K562 (cell line): Measurements from ENCODE around the gene SPRED2. TPM values are rescaled to one million over a fixed set of nuclear protein-coding genes. Genes with fewer than 3 reads are reported as not detected.

Experiments used
- ATAC-seq: fragments of 200-7000 bp; cut with Tn5 transposase; 3 replicates; pipeline ENCODE4 v1.9.1; 2020; ENCODE audit warnings: moderate library complexity
- BruUV-seq: library from RNA; stranded (reverse); fragments of 400-500 nt; replicated peaks from 2 replicates; lab custom pipeline; 2021; lab: Mats Ljungman, UMichigan
- CTCF ChIA-PET: fragments of 300-600 bp; formaldehyde crosslinking; extraction: SDS; loops from one replicate; lab custom pipeline; 2021; ENCODE audit warnings: low intra/inter-chr PET ratio; lab: Yijun Ruan, JAX
- POLR2A ChIA-PET: fragments of 300-600, 350-650 bp; sonication (Branson Sonifier 250); formaldehyde crosslinking; extraction: SDS; loops from one replicate; lab custom pipeline; 2021; ENCODE audit warnings: antibody characterized with exemption, inconsistent platforms; lab: Yijun Ruan, JAX
- DNase-seq, 4 experiments: peaks; one replicate each; pipeline versions ENCODE4 v3.0.0 to v3.0.0-alpha.2; 2011 to 2018; ENCODE audit warnings: low spot score in 3 of 4, mixed read lengths in 3 of 4; ENCODE audit errors: extremely low read depth in 1 of 4
- FAIRE-seq: peaks from 2 replicates; lab custom pipeline; 2011; peaks lifted over from hg19 to GRCh38; lab: Jason Lieb, UNC
- H2AFZ ChIP-seq: 2 replicates; pipeline ENCODE4 v1.6.0; 2011; ENCODE audit warnings: low read depth, low read length, control low read depth, inconsistent platforms
- H3K27ac ChIP-seq: fragments of 200-600 bp; 3 replicates; pipeline ENCODE4 v1.8.0; 2011; ENCODE audit warnings: low read depth, mild to moderate bottlenecking, control low read depth, inconsistent platforms, low read length, moderate library complexity, mixed read lengths; ENCODE audit errors: extremely low read depth
- H3K27me3 ChIP-seq, 2 experiments: fragments of 300-600 bp in 1 of 2; 2 replicates in 1 of 2; 3 replicates in 1 of 2; pipeline versions ENCODE4 v1.6.0 to v1.8.0; 2011; ENCODE audit warnings: inconsistent platforms in 2 of 2, low read length in 2 of 2, mild to moderate bottlenecking in 1 of 2, mixed read lengths in 1 of 2, moderate library complexity in 1 of 2; ENCODE audit not compliant: control insufficient read depth in 2 of 2, insufficient read depth in 2 of 2
- H3K36me3 ChIP-seq: fragments of 300-600 bp; 3 replicates; pipeline ENCODE4 v1.8.0; 2011; ENCODE audit warnings: mild to moderate bottlenecking, low read length, inconsistent platforms; ENCODE audit not compliant: control insufficient read depth, insufficient read depth
- H3K4me1 ChIP-seq, 2 experiments: fragments of 200-600 bp in 1 of 2; replicated peaks in 1 of 2; 2 replicates in 1 of 2; 3 replicates in 1 of 2; pipeline versions ENCODE4 v1.5.1 to v1.8.0; 2011; ENCODE audit warnings: inconsistent platforms in 2 of 2, low read length in 2 of 2, mild to moderate bottlenecking in 1 of 2, mixed read lengths in 1 of 2, moderate library complexity in 1 of 2; ENCODE audit not compliant: control insufficient read depth in 2 of 2, insufficient read depth in 2 of 2
- H3K4me2 ChIP-seq: 2 replicates; pipeline ENCODE4 v1.6.1; 2011; ENCODE audit warnings: low read length, control low read depth, inconsistent platforms, mixed read lengths; ENCODE audit not compliant: insufficient read depth
- H3K4me3 ChIP-seq: fragments of 200-600 bp; sonication (generic), shearing (Covaris generic); 2 replicates; pipeline ENCODE4 v1.5.1; 2016; ENCODE audit warnings: control low read depth, inconsistent platforms
- H3K79me2 ChIP-seq: fragments of 200-600 bp; 3 replicates; pipeline ENCODE4 v1.8.0; 2011; ENCODE audit warnings: low read length, inconsistent platforms; ENCODE audit not compliant: control insufficient read depth, insufficient read depth
- H3K9ac ChIP-seq, 2 experiments: 2 replicates each; pipeline versions ENCODE4 v1.6.0 to v1.6.1; 2011; ENCODE audit warnings: low read depth in 2 of 2, low read length in 2 of 2, control low read depth in 1 of 2, inconsistent platforms in 1 of 2, mild to moderate bottlenecking in 1 of 2, mixed read lengths in 1 of 2; ENCODE audit not compliant: insufficient read depth in 1 of 2
- H3K9me1 ChIP-seq: one replicate; pipeline ENCODE4 v1.6.0; 2011; ENCODE audit warnings: inconsistent platforms, mild to moderate bottlenecking, low read length, moderate library complexity; ENCODE audit not compliant: control insufficient read depth, insufficient read depth
- H3K9me3 ChIP-seq: replicated peaks from 2 replicates; pipeline ENCODE4 v1.5.1; 2011; ENCODE audit warnings: low read depth, low read length, inconsistent platforms; ENCODE audit not compliant: control insufficient read depth, insufficient read depth
- H4K20me1 ChIP-seq: replicated peaks from 2 replicates; pipeline ENCODE4 v1.6.1; 2011; ENCODE audit warnings: low read length, inconsistent platforms, mixed read lengths; ENCODE audit not compliant: control insufficient read depth, insufficient read depth
- E2F3 ChIP-seq: fragments of 250-450 bp; sonication (Bioruptor Pico); IDR thresholded peaks from 2 replicates; pipeline ENCODE4 v1.4.0; 2020; ENCODE audit warnings: mild to moderate bottlenecking
- HDAC6 ChIP-seq: IDR thresholded peaks from 2 replicates; pipeline ENCODE4 v1.6.1; 2012; ENCODE audit warnings: low read depth, mild to moderate bottlenecking, control low read depth, inconsistent platforms, low read length, moderate library complexity
- ZNF561 ChIP-seq: fragments of 450-650 bp; formaldehyde crosslinking; conservative IDR thresholded peaks from 2 replicates; pipeline ENCODE4 v1.4.0; 2020; ENCODE audit warnings: mild to moderate bottlenecking, moderate library complexity
- WGBS: fragments of 100-300 bp; shearing (Covaris generic); methylation state at CpG from one replicate; pipeline ENCODE4 v1.1.6; 2016; ENCODE audit warnings: low coverage, mixed read lengths; ENCODE audit not compliant: insufficient coverage; ENCODE audit errors: missing lambda C conversion rate; 5-methylcytosine and 5-hydroxymethylcytosine counted together
- in situ Hi-C: fragments of 300-500 bp; cut with MboI; formaldehyde crosslinking; loops from 4 replicates; pipeline ENCODE4 v1.15.0; 2018; ENCODE audit warnings: inconsistent platforms, mixed read lengths
- intact Hi-C: fragments of 100-400 bp; cut with micrococcal nuclease; formaldehyde crosslinking; loops from 2 replicates; pipeline ENCODE4 v1.14.2; 2022
- polyA plus RNA-seq, 8 experiments: library from polyadenylated mRNA; depleted of rRNA in 4 of 8; stranded (reverse) in 5 of 8; unstranded in 3 of 8; fragments of >200 nt; fragmentation: Nextera tagmentation in 2 of 8; fragmentation: Illumina TruSeq in 1 of 8; extraction: Ambion mirVana in 2 of 8; extraction: Trizol in 1 of 8; gene quantifications; 2 replicates each; pipeline versions ENCODE4 v1.2.1 to v1.2.3, GENCODE V29; 2011 to 2014; ENCODE audit warnings: inconsistent platforms in 1 of 8, missing spikeins in 1 of 8
- total RNA-seq, 7 experiments: library from RNA; depleted of rRNA in 6 of 7; stranded (reverse); fragments of >200 nt in 6 of 7; fragmentation: Illumina TruSeq in 2 of 7; extraction: Trizol in 2 of 7; gene quantifications; 2 replicates each; pipeline versions ENCODE4 v1.2.1 to v1.2.3, GENCODE V29; 2011 to 2021; ENCODE audit warnings: low replicate concordance in 1 of 7
- TF ChIP-seq, protein P1 (sequence below): fragments of 450-650 bp; IDR thresholded peaks from 2 replicates; pipeline ENCODE4 v1.6.1; 2018; ENCODE audit not compliant: partially characterized antibody

The SPRED2 gene
- total and polyA plus RNA-seq, 9 of the 15 experiments (the other 6 are each of a cell fraction or from before 2014, with no cell fraction given) = 4.6 to 50.8 (median 14.1) TPM

DNA sequence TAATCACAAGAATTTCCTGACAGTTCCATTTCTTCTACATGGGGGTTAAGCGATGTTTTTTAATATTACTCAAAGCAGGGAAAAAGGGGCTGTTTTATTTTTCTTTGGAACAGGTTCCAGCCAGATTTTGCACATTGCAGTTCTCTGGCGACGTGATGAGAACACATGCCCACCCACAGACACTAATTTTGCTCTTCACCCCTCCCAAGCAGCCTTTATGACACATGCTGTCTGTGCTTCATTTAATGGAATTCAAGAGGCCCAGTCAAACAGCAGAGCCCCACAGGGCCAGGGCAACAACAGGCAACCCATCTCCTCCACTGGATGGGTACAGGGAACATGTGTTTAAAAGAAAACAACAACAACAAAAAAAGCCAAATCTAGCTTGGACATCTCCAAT lies 70.8 kb downstream of the SPRED2 start:
- DNase-seq (no peak), FAIRE-seq (no peak), ATAC-seq (no peak)
- Histone ChIP-seq H3K9me3 (no peaks in the 10 kb centered on the region), H3K4me2 (no peak overlapping the region), H3K36me3 (no peaks in the 10 kb centered on the region), H3K4me3 (no peak overlapping the region), H2AFZ (no peak overlapping the region), H3K27me3 (no peaks in the 10 kb centered on the region), H3K9me1 (no peaks in the 10 kb centered on the region), H3K9ac (no peak overlapping the region), H3K4me1 (peaks cover 24 to 81% of the 10 kb centered on the region in 2 experiments), H3K79me2 (peaks cover 93% of the 10 kb centered on the region), H4K20me1 (peaks cover 27% of the 10 kb centered on the region), H3K27ac (no peak overlapping the region)
- intact Hi-C loops = no loop called here
- ChIA-PET CTCF (no interaction called here), POLR2A (interaction anchor here (0.9 to 1.4 kb wide), 3 partner anchors 9 to 126 kb away, joined by 3 to 5 read pairs (median 5); no protein-coding TSS in a partner anchor)
- no TSS peak for BruUV-seq
- in situ Hi-C loops = no loop called here
- TF ChIP-seq, protein P1, sequence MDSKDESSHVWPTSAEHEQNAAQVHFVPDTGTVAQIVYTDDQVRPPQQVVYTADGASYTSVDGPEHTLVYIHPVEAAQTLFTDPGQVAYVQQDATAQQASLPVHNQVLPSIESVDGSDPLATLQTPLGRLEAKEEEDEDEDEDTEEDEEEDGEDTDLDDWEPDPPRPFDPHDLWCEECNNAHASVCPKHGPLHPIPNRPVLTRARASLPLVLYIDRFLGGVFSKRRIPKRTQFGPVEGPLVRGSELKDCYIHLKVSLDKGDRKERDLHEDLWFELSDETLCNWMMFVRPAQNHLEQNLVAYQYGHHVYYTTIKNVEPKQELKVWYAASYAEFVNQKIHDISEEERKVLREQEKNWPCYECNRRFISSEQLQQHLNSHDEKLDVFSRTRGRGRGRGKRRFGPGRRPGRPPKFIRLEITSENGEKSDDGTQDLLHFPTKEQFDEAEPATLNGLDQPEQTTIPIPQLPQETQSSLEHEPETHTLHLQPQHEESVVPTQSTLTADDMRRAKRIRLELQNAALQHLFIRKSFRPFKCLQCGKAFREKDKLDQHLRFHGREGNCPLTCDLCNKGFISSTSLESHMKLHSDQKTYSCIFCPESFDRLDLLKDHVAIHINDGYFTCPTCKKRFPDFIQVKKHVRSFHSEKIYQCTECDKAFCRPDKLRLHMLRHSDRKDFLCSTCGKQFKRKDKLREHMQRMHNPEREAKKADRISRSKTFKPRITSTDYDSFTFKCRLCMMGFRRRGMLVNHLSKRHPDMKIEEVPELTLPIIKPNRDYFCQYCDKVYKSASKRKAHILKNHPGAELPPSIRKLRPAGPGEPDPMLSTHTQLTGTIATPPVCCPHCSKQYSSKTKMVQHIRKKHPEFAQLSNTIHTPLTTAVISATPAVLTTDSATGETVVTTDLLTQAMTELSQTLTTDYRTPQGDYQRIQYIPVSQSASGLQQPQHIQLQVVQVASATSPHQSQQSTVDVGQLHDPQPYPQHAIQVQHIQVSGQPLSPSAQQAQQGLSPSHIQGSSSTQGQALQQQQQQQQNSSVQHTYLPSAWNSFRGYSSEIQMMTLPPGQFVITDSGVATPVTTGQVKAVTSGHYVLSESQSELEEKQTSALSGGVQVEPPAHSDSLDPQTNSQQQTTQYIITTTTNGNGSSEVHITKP = peak; percentile 48
- no peak for TF ChIP-seq ZNF561 (CRISPR knock-in tag)
- no peak for TF ChIP-seq HDAC6
- TF ChIP-seq E2F3 (CRISPR knock-in tag) = no peak
- 36% methylated on average over 3 of the region's 3 CpGs for WGBS
